Ishikawa (cell line): Measurements from ENCODE around the gene ASXL1.

Source experiments
- CREB1 ChIP-seq: IDR thresholded peaks from 2 replicates; pipeline ENCODE4 v1.6.1; 2012; ENCODE audit warnings: low read depth
- EP300 ChIP-seq: IDR thresholded peaks from 2 replicates; pipeline ENCODE4 v1.6.1; 2012; ENCODE audit warnings: borderline replicate concordance
- FOXM1 ChIP-seq: IDR thresholded peaks from 2 replicates; pipeline ENCODE4 v1.6.1; 2012; ENCODE audit warnings: low read depth, borderline replicate concordance
- MAX ChIP-seq: IDR thresholded peaks from 2 replicates; pipeline ENCODE4 v1.6.1; 2012
- RAD21 ChIP-seq: IDR thresholded peaks from 2 replicates; pipeline ENCODE4 v1.6.1; 2012; ENCODE audit warnings: low read depth
- REST ChIP-seq: IDR thresholded peaks from 2 replicates; pipeline ENCODE4 v1.6.1; 2012; ENCODE audit warnings: low read depth, mild to moderate bottlenecking
- TEAD4 ChIP-seq: IDR thresholded peaks from 2 replicates; pipeline ENCODE4 v1.6.1; 2012
- YY1 ChIP-seq: IDR thresholded peaks from 2 replicates; pipeline ENCODE4 v1.6.1; 2012; ENCODE audit warnings: low read depth

- TF ChIP-seq MAX (no peak), EP300 (no peak), RAD21 (no peak), REST (no peak), CREB1 (no peak), TEAD4 (no peak), YY1 (no peak), FOXM1 (no peak)
Observed at GRCh38 chr20:32448306-32449056, 90.3 kb downstream of the ASXL1 start.
